Tibial nerve (tissue), 4 donors: ENCODE data around the gene MKKS. TPM values are rescaled to one million over a fixed set of nuclear protein-coding genes. Genes with fewer than 3 reads are reported as not detected.
A peak's percentile ranks its signal among the peaks of the same experiment; 100 is the strongest.
"Not testable (repeated sequence)": the region's sequence is repeated elsewhere in the genome, so short reads cannot be mapped to it uniquely, and the experiment has no call there.

ENCODE experiments used
- DNase-seq, 2 donors: peaks; one replicate each; pipeline ENCODE4 v3.0.0-alpha.2; 2019; ENCODE audit warnings: low spot score in 2 of 2
- H3K27ac ChIP-seq, 4 donors: fragments of 200-600 bp; sonication (generic) in 3 of 4; one replicate each; pipeline ENCODE4 v1.5.1; 2017 to 2019; ENCODE audit warnings: mild to moderate bottlenecking in 1 of 4
- H3K27me3 ChIP-seq, 2 donors: fragments of 200-600 bp; sonication (generic) in 1 of 2; one replicate each; pipeline versions ENCODE4 v1.5.1 to v1.6.0; 2017 to 2019
- H3K36me3 ChIP-seq, 3 donors: fragments of 200-600 bp; sonication (generic); one replicate each; pipeline ENCODE4 v1.5.1; 2018 to 2019
- H3K4me1 ChIP-seq, 4 donors: fragments of 200-600 bp; sonication (generic) in 3 of 4; one replicate each; pipeline ENCODE4 v1.5.1; 2017 to 2019
- H3K4me3 ChIP-seq, 4 donors: fragments of 200-600 bp; sonication (generic) in 3 of 4; one replicate each; pipeline ENCODE4 v1.5.1; 2017 to 2019; ENCODE audit warnings: mild to moderate bottlenecking in 1 of 4, moderate library complexity in 1 of 4
- H3K9me3 ChIP-seq, 4 donors: fragments of 200-600 bp; sonication (generic) in 3 of 4; one replicate each; pipeline ENCODE4 v1.5.1; 2017 to 2019
- EP300 ChIP-seq, 2 donors: sonication (generic); formaldehyde crosslinking; IDR thresholded peaks; one replicate each; pipeline ENCODE4 v1.6.1; 2017; ENCODE audit warnings: antibody characterized with exemption in 2 of 2, mild to moderate bottlenecking in 1 of 2
- POLR2A ChIP-seq, 2 donors: fragments of 450-650 bp; IDR thresholded peaks; one replicate each; pipeline ENCODE4 v1.6.1; 2017; ENCODE audit warnings: antibody characterized with exemption in 2 of 2, mild to moderate bottlenecking in 2 of 2, moderate library complexity in 2 of 2
- WGBS, 2 donors: methylation state at CpG; one replicate each; pipeline ENCODE4 v1.1.5; 2018; 5-methylcytosine and 5-hydroxymethylcytosine counted together
- total RNA-seq, 4 donors: library from RNA; depleted of rRNA; stranded (reverse); fragments of >200 nt; gene quantifications; one replicate each; pipeline ENCODE4 v1.1.0, GENCODE V29; 2016
- TF ChIP-seq, protein P1 (sequence below), 5 experiments: fragments of 200-600 bp in 3 of 5; fragments of 450-650 bp in 2 of 5; sonication (generic) in 3 of 5; IDR thresholded peaks; one replicate each; pipeline ENCODE4 v1.5.1; 2016 to 2019; ENCODE audit warnings: antibody characterized with exemption in 5 of 5, mild to moderate bottlenecking in 3 of 5, moderate library complexity in 2 of 5

MKKS gene
- total RNA-seq, 4 donors from 2014 or later: 12.9 to 16.6 (median 16.0) TPM

- H3K9me3 ChIP-seq: no peaks in the 10 kb centered on the region
- H3K36me3 ChIP-seq: no peaks in the 10 kb centered on the region
- TF ChIP-seq, protein P1, sequence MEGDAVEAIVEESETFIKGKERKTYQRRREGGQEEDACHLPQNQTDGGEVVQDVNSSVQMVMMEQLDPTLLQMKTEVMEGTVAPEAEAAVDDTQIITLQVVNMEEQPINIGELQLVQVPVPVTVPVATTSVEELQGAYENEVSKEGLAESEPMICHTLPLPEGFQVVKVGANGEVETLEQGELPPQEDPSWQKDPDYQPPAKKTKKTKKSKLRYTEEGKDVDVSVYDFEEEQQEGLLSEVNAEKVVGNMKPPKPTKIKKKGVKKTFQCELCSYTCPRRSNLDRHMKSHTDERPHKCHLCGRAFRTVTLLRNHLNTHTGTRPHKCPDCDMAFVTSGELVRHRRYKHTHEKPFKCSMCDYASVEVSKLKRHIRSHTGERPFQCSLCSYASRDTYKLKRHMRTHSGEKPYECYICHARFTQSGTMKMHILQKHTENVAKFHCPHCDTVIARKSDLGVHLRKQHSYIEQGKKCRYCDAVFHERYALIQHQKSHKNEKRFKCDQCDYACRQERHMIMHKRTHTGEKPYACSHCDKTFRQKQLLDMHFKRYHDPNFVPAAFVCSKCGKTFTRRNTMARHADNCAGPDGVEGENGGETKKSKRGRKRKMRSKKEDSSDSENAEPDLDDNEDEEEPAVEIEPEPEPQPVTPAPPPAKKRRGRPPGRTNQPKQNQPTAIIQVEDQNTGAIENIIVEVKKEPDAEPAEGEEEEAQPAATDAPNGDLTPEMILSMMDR (IDR thresholded peaks at IDR 0.05): no peak
- no peak for TF ChIP-seq EP300 (IDR thresholded peaks at IDR 0.05)
- no peak for TF ChIP-seq POLR2A (IDR thresholded peaks at IDR 0.05)
- no peak overlapping the region for H3K4me3 ChIP-seq
- DNase-seq: no peak
- no peaks in the 10 kb centered on the region for H3K27me3 ChIP-seq
- peaks cover 0 to 52% (median 9%) of the 10 kb centered on the region in 4 donors for H3K4me1 ChIP-seq
- H3K27ac ChIP-seq: no peak overlapping the region
Measured at GRCh38 chr20:10428008-10428407, 6.0 kb downstream of the MKKS start.

- peak in 1 of 2 donors; percentile 60 for DNase-seq
- 18 to 19% methylated on average over 3 of the region's 3 CpGs for WGBS, 2 donors
- H3K9me3 ChIP-seq: no peaks in the 10 kb centered on the region
Measured at GRCh38 chr20:10427060-10427692, 6.8 kb downstream of the MKKS start.

GRCh38 chr20:10423735-10424134, 10.3 kb downstream of the MKKS start:
- Histone ChIP-seq H3K4me1 (peaks cover 0 to 18% (median 0%) of the 10 kb centered on the region in 4 donors), H3K36me3 (no peaks in the 10 kb centered on the region), H3K4me3 (no peak overlapping the region), H3K27ac (no peak overlapping the region), H3K9me3 (no peaks in the 10 kb centered on the region), H3K27me3 (no peaks in the 10 kb centered on the region)
- TF ChIP-seq, protein P1 (IDR thresholded peaks at IDR 0.05): no peak
- TF ChIP-seq EP300 (IDR thresholded peaks at IDR 0.05) (no peak), POLR2A (IDR thresholded peaks at IDR 0.05) (no peak)
- DNase-seq: no peak
- 81 to 90% methylated on average over 2 of the region's 2 CpGs for WGBS, 2 donors

More at GRCh38 chr20:10427060-10427692, 6.8 kb downstream of the MKKS start:
- Histone ChIP-seq H3K27ac (no peak overlapping the region), H3K4me1 (peaks cover 0 to 44% (median 3%) of the 10 kb centered on the region in 4 donors), H3K27me3 (no peaks in the 10 kb centered on the region), H3K36me3 (no peaks in the 10 kb centered on the region), H3K4me3 (no peak overlapping the region)
- TF ChIP-seq POLR2A (IDR thresholded peaks at IDR 0.05) (no peak), EP300 (IDR thresholded peaks at IDR 0.05) (no peak)
- TF ChIP-seq, protein P1 (IDR thresholded peaks at IDR 0.05): peak; percentile 65 to 77 (median 67)

DNA sequence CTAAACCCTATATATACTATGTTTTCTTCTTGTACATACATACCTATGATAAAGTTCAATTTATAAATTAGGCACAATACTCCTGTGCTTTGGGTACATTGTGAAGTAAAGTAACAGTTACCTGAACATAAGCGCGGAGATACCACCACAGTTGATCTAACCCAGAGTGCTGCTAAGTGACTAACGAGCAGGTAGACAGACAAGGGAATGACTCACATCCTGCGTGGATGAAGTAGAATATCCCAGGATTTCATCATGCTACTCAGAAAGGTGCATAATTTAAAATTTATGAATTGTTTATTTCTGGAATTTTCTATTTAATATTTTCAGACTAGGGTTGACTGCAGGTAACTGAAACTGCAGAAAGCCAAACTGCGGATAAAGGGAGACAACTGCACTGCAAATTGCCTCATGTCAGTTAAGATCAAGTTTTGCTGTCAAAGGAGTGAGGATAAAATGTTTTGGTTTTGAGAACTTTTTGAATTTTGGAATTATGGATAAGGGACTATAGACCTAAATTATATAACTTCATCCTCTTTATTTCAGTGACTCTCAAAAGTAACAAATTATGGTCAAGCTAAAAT, 14.4 kb downstream of the MKKS start:
- TF ChIP-seq, protein P1 (IDR thresholded peaks at IDR 0.05): no peak
- TF ChIP-seq POLR2A (IDR thresholded peaks at IDR 0.05) (no peak), EP300 (IDR thresholded peaks at IDR 0.05) (no peak)
- no peak overlapping the region for H3K4me3 ChIP-seq
- peaks cover 0 to 7% (median 3%) of the 10 kb centered on the region in 4 donors for H3K4me1 ChIP-seq
- H3K9me3 ChIP-seq: no peaks in the 10 kb centered on the region
- peaks cover 0 to 14% (median 0%) of the 10 kb centered on the region in 3 donors for H3K36me3 ChIP-seq
- 94 to 96% methylated on average over 5 of the region's 5 CpGs for WGBS, 2 donors
- no peak for DNase-seq
- no peak overlapping the region for H3K27ac ChIP-seq
- H3K27me3 ChIP-seq: no peaks in the 10 kb centered on the region

DNA sequence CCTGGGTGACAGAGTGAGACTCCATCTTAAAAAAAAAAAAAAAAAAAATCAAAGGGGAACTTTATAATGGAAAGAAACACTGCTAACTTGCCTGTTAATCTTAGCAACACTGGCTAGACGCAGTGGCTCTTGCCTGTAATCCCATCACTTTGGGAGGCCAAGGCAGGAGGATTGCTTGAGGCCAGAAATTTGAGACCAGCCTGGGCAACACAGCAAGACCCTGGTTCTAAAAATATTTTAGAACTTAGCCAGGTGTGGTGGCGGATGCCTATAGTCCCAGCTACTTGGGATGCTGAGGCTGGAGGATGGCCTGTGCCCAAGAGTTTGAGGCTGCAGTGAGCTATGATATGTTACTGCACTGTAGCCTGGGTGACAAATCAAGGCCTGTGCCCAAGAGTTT, 16.8 kb downstream of the MKKS start:
- not testable (repeated sequence) for H3K27ac ChIP-seq, H3K27me3 ChIP-seq, H3K9me3 ChIP-seq, H3K4me1 ChIP-seq, H3K4me3 ChIP-seq, DNase-seq
- H3K36me3 ChIP-seq: peaks cover 0 to 31% (median 0%) of the 10 kb centered on the region in 3 donors
- WGBS, 2 donors: 92 to 98% methylated on average over 2 of the region's 2 CpGs
